HepG2 (cell line): ENCODE measurements around the gene B4GALT5. TPM values are rescaled to one million over a fixed set of nuclear protein-coding genes. Genes with fewer than 3 reads are reported as not detected.

Experiments
- ATAC-seq: fragments of 200-7000 bp; cut with Tn5 transposase; 3 replicates; pipeline ENCODE4 v1.9.1; 2020; ENCODE audit warnings: mild to moderate bottlenecking, moderate library complexity
- BruUV-seq: library from RNA; stranded (reverse); fragments of 400-500 nt; replicated peaks from 2 replicates; lab custom pipeline; 2021; lab: Mats Ljungman, UMichigan
- CTCF ChIA-PET: fragments of 300-600 bp; formaldehyde crosslinking; extraction: SDS; loops from one replicate; lab custom pipeline; 2021; ENCODE audit warnings: low total read pairs, inconsistent platforms, low intra/inter-chr PET ratio; lab: Yijun Ruan, JAX
- POLR2A ChIA-PET: fragments of 350-600 bp; sonication (Branson Sonifier 250); formaldehyde crosslinking; loops from one replicate; lab custom pipeline; 2020; ENCODE audit warnings: antibody characterized with exemption, inconsistent platforms; lab: Yijun Ruan, JAX
- DNase-seq: peaks from one replicate; pipeline ENCODE4 v3.0.0-alpha.2; 2015; ENCODE audit warnings: low spot score
- FAIRE-seq: peaks from 3 replicates; lab custom pipeline; 2011; peaks lifted over from hg19 to GRCh38; lab: Jason Lieb, UNC
- H2AFZ ChIP-seq: one replicate; pipeline ENCODE4 v1.6.1; 2011; ENCODE audit warnings: low read length, inconsistent platforms
- H3K27ac ChIP-seq: fragments of 300-600 bp; 3 replicates; pipeline ENCODE4 v1.8.0; 2011; ENCODE audit warnings: mixed run types, mild to moderate bottlenecking, mixed read lengths, low read length, inconsistent platforms; ENCODE audit not compliant: insufficient read depth; ENCODE audit errors: extremely low read length
- H3K27me3 ChIP-seq, 2 experiments: fragments of 200-600 bp in 1 of 2; 2 replicates in 1 of 2; 3 replicates in 1 of 2; pipeline versions ENCODE4 v1.6.0 to v1.8.0; 2011; ENCODE audit warnings: low read length in 2 of 2, mild to moderate bottlenecking in 2 of 2, moderate library complexity in 2 of 2, inconsistent platforms in 1 of 2; ENCODE audit not compliant: insufficient read depth in 2 of 2, control insufficient read depth in 1 of 2
- H3K36me3 ChIP-seq, 2 experiments: fragments of 200-600 bp in 1 of 2; replicated peaks in 1 of 2; 2 replicates in 1 of 2; 3 replicates in 1 of 2; pipeline versions ENCODE4 v1.5.1 to v1.8.0; 2011; ENCODE audit warnings: low read length in 2 of 2, inconsistent platforms in 1 of 2; ENCODE audit not compliant: insufficient read depth in 2 of 2, control insufficient read depth in 1 of 2
- H3K4me1 ChIP-seq: 2 replicates; pipeline ENCODE4 v1.5.1; 2012; ENCODE audit warnings: low read length, inconsistent platforms; ENCODE audit not compliant: insufficient read depth
- H3K4me2 ChIP-seq: 2 replicates; pipeline ENCODE4 v1.6.0; 2011; ENCODE audit warnings: low read depth, low read length, inconsistent platforms
- H3K4me3 ChIP-seq, 3 experiments: fragments of 200-600 bp in 1 of 3; sonication (generic), shearing (Covaris generic) in 1 of 3; replicated peaks in 1 of 3; 2 replicates each; pipeline ENCODE4 v1.5.1; 2011 to 2016; ENCODE audit warnings: low read length in 3 of 3, inconsistent platforms in 2 of 3, low read depth in 2 of 3, mild to moderate bottlenecking in 2 of 3, control low read depth in 1 of 3, mixed read lengths in 1 of 3; ENCODE audit not compliant: insufficient read depth in 1 of 3
- H3K79me2 ChIP-seq: one replicate; pipeline ENCODE4 v1.6.1; 2011; ENCODE audit warnings: low read length, inconsistent platforms; ENCODE audit not compliant: insufficient read depth
- H3K9ac ChIP-seq: 2 replicates; pipeline ENCODE4 v1.6.0; 2011; ENCODE audit warnings: mild to moderate bottlenecking, low read depth, low read length, inconsistent platforms; ENCODE audit not compliant: insufficient read depth
- H3K9me3 ChIP-seq: 2 replicates; pipeline ENCODE4 v1.5.1; 2012; ENCODE audit warnings: mild to moderate bottlenecking, low read length
- H4K20me1 ChIP-seq: 2 replicates; pipeline ENCODE4 v1.6.0; 2011; ENCODE audit warnings: inconsistent platforms, mild to moderate bottlenecking, low read length, moderate library complexity; ENCODE audit not compliant: insufficient read depth
- ARID5B ChIP-seq: IDR thresholded peaks from 2 replicates; pipeline ENCODE4 v1.4.0; 2020; ENCODE audit warnings: mild to moderate bottlenecking, missing genetic modification reagents
- ZNF12 ChIP-seq: sonication (generic); formaldehyde crosslinking; IDR thresholded peaks from 2 replicates; pipeline ENCODE4 v1.5.0; 2020; ENCODE audit warnings: missing genetic modification reagents
- ZNF331 ChIP-seq: sonication (generic); formaldehyde crosslinking; IDR thresholded peaks from 2 replicates; pipeline ENCODE4 v1.4.0; 2020; ENCODE audit warnings: missing genetic modification reagents
- WGBS: methylation state at CpG from one replicate; pipeline ENCODE4 v1.1.6; 2017; ENCODE audit warnings: low lambda C conversion rate; 5-methylcytosine and 5-hydroxymethylcytosine counted together
- in situ Hi-C: cut with HindIII; loops from 2 replicates; pipeline ENCODE4 v1.10.0; 2017; ENCODE audit warnings: low pct_unique_long_range_greater_than_20kb; ENCODE audit not compliant: extremely low pct_ligation_motif_present
- intact Hi-C: fragments of 100-400 bp; cut with micrococcal nuclease; formaldehyde crosslinking; loops from one replicate; pipeline ENCODE4 v1.10.0; 2022; ENCODE audit not compliant: unreplicated experiment
- polyA plus RNA-seq, 8 experiments: library from polyadenylated mRNA; depleted of rRNA in 3 of 8; stranded (reverse) in 7 of 8; unstranded in 1 of 8; fragments of >200 nt; fragmentation: Illumina TruSeq in 4 of 8; extraction: Trizol in 4 of 8; gene quantifications; 2 replicates each; pipeline versions ENCODE4 v1.2.1 to v1.2.3, GENCODE V29; 2011 to 2016; ENCODE audit warnings: low read depth in 4 of 8, missing spikeins in 1 of 8, mixed read lengths in 1 of 8; ENCODE audit not compliant: insufficient read depth in 1 of 8
- total RNA-seq, 5 experiments: library from RNA; depleted of rRNA; stranded (reverse); fragments of >200 nt; fragmentation: Illumina TruSeq; extraction: Trizol; gene quantifications; 2 replicates each; pipeline ENCODE4 v1.2.3, GENCODE V29; 2016; ENCODE audit warnings: low read depth in 1 of 5

The B4GALT5 gene
- total and polyA plus RNA-seq, 2 of the 13 experiments (the other 11 are each of a cell fraction or from before 2014, with no cell fraction given) = 27.3 to 30.9 TPM

- TF ChIP-seq ARID5B = peak; percentile 57
Measured at GRCh38 chr20:49687595-49688567, 25.8 kb downstream of the B4GALT5 start (continued).

- no peak for FAIRE-seq
- Histone ChIP-seq H3K36me3 (peaks cover 1 to 17% of the 10 kb centered on the region in 2 experiments; a peak in 4 of 5 replicates), H4K20me1 (peaks cover 2% of the 10 kb centered on the region), H3K4me3 (no peak overlapping the region), H3K4me2 (no peak overlapping the region), H3K4me1 (peaks cover 90% of the 10 kb centered on the region), H3K9ac (no peak overlapping the region), H3K79me2 (peaks cover 94% of the 10 kb centered on the region), H3K27me3 (no peaks in the 10 kb centered on the region), H3K27ac (no peak overlapping the region), H2AFZ (no peak overlapping the region), H3K9me3 (no peaks in the 10 kb centered on the region)
- BruUV-seq = TSS peak; percentile 35
- in situ Hi-C loops (no loop called here), intact Hi-C loops (no loop called here)
- 71% methylated on average over 2 of the region's 2 CpGs for WGBS
- DNase-seq = no peak
- no peak for ATAC-seq
- CTCF ChIA-PET = no interaction called here
- POLR2A ChIA-PET = interaction anchor here (0.7 to 1.4 kb wide), 3 partner anchors 10 to 279 kb away, joined by 3 to 4 read pairs (median 4); no protein-coding TSS in a partner anchor
- TF ChIP-seq ZNF12 (CRISPR knock-in tag) (peak; percentile 63; the same call in 1 of the 2 replicates), ZNF331 (CRISPR knock-in tag) (no peak)
Measured at GRCh38 chr20:49685809-49686208, 27.9 kb downstream of the B4GALT5 start.
